ENCODE results near the gene HAUS8.

HAUS8 gene

GRCh38 chr19:17043744-17044143, 31.5 kb downstream of the HAUS8 start:
- Histone ChIP-seq H3K9me3 (ENCODE audit: control insufficient read depth in 5 of 5, low read length in 5 of 5) (no peaks in the 10 kb centered on the region), H3K36me3 (ENCODE audit: control insufficient read depth in 5 of 5, insufficient read depth in 5 of 5, low read length in 5 of 5) (peaks cover 0 to under 1% (median 0%) of the 10 kb centered on the region in 5 donors), H3K9ac (ENCODE audit: low read length in 5 of 5) (no peak overlapping the region), H3K4me1 (ENCODE audit: control insufficient read depth in 5 of 5, insufficient read depth in 5 of 5, low read length in 5 of 5) (peaks cover 0 to 14% (median 9%) of the 10 kb centered on the region in 5 donors), H3K27ac (ENCODE audit: low read depth, low read length) (no peak overlapping the region), H3K27me3 (ENCODE audit: control insufficient read depth in 5 of 5, insufficient read depth in 4 of 5, low read length in 5 of 5) (peaks cover 0 to 3% (median 0%) of the 10 kb centered on the region in 5 donors), H3K4me3 (ENCODE audit: low read depth in 1 of 5, low read length in 5 of 5) (no peak overlapping the region)

DNA sequence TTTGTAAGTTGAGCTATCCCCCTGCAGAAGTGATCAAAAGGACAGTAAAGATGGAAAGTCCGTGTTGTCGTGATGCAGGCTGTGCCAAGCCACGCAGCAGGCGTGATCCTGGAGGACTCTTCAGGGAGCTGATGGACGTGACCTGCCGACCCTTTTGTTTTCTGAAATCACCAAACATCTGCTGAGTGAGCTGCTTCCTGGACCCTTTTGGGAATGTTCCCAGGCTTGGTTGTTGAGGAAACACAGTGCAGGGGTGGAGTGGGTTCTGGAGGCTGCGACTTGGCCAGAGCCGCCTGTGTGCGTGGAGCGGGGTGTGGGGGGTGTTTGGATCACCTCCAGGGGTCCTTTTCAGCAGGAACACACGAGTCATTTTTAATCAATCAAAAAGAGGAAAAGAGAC, 33.3 kb downstream of the HAUS8 start:
- Histone ChIP-seq H3K27ac (ENCODE audit: low read depth, low read length) (no peak overlapping the region), H3K27me3 (ENCODE audit: control insufficient read depth in 5 of 5, insufficient read depth in 4 of 5, low read length in 5 of 5) (peaks cover 0 to 3% (median 3%) of the 10 kb centered on the region in 5 donors), H3K9me3 (ENCODE audit: control insufficient read depth in 5 of 5, low read length in 5 of 5) (no peaks in the 10 kb centered on the region), H3K9ac (ENCODE audit: low read length in 5 of 5) (no peak overlapping the region), H3K4me1 (ENCODE audit: control insufficient read depth in 5 of 5, insufficient read depth in 5 of 5, low read length in 5 of 5) (peaks cover 0 to 9% (median 0%) of the 10 kb centered on the region in 5 donors), H3K4me3 (ENCODE audit: low read depth in 1 of 5, low read length in 5 of 5) (no peak overlapping the region), H3K36me3 (ENCODE audit: control insufficient read depth in 5 of 5, insufficient read depth in 5 of 5, low read length in 5 of 5) (no peaks in the 10 kb centered on the region)

DNA sequence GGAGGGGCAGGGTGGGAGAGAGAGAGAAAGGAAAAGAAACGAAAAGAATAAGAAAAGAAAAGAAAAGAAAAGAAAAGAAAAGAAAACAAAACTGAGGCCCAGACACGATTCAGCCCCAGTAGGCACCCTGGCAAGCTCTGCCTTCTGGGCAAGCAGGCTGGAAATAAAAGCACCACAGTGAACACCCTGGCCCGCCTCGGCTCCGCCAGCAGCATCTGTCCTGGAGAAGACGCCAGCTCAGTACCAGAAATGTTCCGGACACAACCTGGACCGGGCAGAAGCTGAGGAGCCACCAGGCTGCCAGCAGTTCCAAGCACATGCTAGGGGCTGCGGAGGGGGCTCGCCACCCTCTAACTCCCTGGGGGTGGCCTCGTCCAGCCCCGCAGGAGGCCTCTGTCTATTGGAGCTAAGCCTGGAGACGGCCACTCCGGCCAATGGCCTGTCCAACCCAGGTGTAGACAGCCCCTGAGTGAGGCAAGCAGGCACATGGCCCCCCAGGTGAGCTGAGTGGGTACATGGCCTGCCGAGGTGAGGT, 37.2 kb downstream of the HAUS8 start:
- H3K4me3 ChIP-seq (ENCODE audit: low read depth in 1 of 5, low read length in 5 of 5), result no peak overlapping the region
- no peaks in the 10 kb centered on the region for H3K36me3 ChIP-seq (ENCODE audit: control insufficient read depth in 5 of 5, insufficient read depth in 5 of 5, low read length in 5 of 5)
- peaks cover 0 to 7% (median 0%) of the 10 kb centered on the region in 5 donors for H3K27me3 ChIP-seq (ENCODE audit: control insufficient read depth in 5 of 5, insufficient read depth in 4 of 5, low read length in 5 of 5)
- peaks cover 0 to 12% (median 7%) of the 10 kb centered on the region in 5 donors for H3K4me1 ChIP-seq (ENCODE audit: control insufficient read depth in 5 of 5, insufficient read depth in 5 of 5, low read length in 5 of 5)
- H3K9ac ChIP-seq (ENCODE audit: low read length in 5 of 5), result no peak overlapping the region
- H3K9me3 ChIP-seq (ENCODE audit: control insufficient read depth in 5 of 5, low read length in 5 of 5), result no peaks in the 10 kb centered on the region
- H3K27ac ChIP-seq (ENCODE audit: low read depth, low read length), result no peak overlapping the region

DNA sequence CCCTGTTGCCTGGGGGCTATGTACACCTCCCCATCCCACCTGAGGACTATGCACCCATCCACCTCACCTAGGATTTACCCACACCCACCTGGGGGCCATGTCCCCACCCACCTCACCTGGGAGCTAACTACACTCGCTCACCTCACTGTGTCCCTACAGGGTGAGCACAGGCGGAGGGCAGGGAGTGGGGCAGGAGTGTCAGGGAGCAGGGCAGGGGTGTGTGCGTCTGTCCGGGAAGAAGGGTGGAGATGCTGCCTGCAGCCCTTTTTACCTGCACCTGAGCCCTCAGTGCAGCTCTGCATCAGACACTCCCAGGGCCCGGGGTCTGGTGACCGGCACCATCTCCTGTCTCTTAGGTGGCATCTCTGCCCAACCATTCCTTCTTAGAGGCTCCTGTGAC, 38.1 kb downstream of the HAUS8 start:
- Histone ChIP-seq H3K36me3 (ENCODE audit: control insufficient read depth in 5 of 5, insufficient read depth in 5 of 5, low read length in 5 of 5) (no peaks in the 10 kb centered on the region), H3K4me1 (ENCODE audit: control insufficient read depth in 5 of 5, insufficient read depth in 5 of 5, low read length in 5 of 5) (peaks cover 0 to 11% (median 7%) of the 10 kb centered on the region in 5 donors), H3K27me3 (ENCODE audit: control insufficient read depth in 5 of 5, insufficient read depth in 4 of 5, low read length in 5 of 5) (peaks cover 0 to 7% (median 0%) of the 10 kb centered on the region in 5 donors), H3K27ac (ENCODE audit: low read depth, low read length) (no peak overlapping the region), H3K4me3 (ENCODE audit: low read depth in 1 of 5, low read length in 5 of 5) (no peak overlapping the region), H3K9me3 (ENCODE audit: control insufficient read depth in 5 of 5, low read length in 5 of 5) (no peaks in the 10 kb centered on the region), H3K9ac (ENCODE audit: low read length in 5 of 5) (no peak overlapping the region)

DNA sequence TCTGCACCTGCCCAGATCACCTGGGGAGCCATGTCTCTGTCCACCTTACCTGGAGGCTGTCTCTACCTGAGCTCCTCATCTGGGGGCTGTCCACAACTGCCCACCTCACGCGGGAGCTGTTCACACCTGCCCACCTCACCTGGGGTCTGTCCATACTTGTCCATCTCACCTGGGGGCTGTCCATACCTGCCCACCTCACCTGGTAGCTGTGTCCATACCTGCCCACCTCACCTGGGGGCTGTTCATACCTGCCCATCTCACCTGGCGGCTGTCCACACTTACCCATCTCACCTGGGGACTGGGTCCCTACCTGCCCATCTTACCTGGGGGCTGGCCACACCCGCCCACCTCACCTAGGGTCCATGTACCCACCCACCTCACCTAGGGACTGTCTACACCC, 38.6 kb downstream of the HAUS8 start:
- Histone ChIP-seq H3K9ac (ENCODE audit: low read length in 5 of 5) (no peak overlapping the region), H3K36me3 (ENCODE audit: control insufficient read depth in 5 of 5, insufficient read depth in 5 of 5, low read length in 5 of 5) (no peaks in the 10 kb centered on the region), H3K9me3 (ENCODE audit: control insufficient read depth in 5 of 5, low read length in 5 of 5) (no peaks in the 10 kb centered on the region), H3K27ac (ENCODE audit: low read depth, low read length) (no peak overlapping the region), H3K4me1 (ENCODE audit: control insufficient read depth in 5 of 5, insufficient read depth in 5 of 5, low read length in 5 of 5) (peaks cover 0 to 7% (median 2%) of the 10 kb centered on the region in 5 donors), H3K4me3 (ENCODE audit: low read depth in 1 of 5, low read length in 5 of 5) (no peak overlapping the region), H3K27me3 (ENCODE audit: control insufficient read depth in 5 of 5, insufficient read depth in 4 of 5, low read length in 5 of 5) (peaks cover 0 to 7% (median 0%) of the 10 kb centered on the region in 5 donors)

DNA sequence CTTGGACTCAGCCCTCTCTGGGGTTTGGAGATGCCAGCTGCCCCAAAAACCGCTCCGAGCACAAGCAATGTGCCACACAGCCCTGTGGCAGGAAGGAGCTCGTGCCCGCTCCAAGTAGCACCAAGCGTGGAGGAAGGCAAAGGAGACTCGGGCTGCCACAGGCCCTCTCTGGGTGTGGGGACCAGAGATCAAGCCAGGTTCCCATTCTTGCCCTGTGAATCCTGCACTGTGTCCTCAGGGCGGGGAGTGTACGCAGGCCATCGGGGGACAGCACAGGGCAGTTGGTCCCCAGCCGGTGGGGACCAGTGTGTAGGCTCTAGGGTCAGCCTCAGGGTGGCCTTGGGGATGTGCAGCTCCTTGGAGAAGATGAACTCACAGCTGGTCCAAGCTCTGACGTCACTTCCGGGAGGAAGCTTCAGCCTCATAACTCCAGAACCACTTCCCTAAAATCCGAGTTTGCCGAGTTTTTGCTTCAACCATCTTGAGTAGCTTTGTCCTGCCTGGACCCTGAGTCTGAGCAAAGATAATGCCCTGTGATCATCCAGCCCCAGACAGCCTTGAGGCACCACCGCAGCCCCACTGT, 39.3 kb downstream of the HAUS8 start:
- Histone ChIP-seq H3K9ac (ENCODE audit: low read length in 5 of 5) (no peak overlapping the region), H3K36me3 (ENCODE audit: control insufficient read depth in 5 of 5, insufficient read depth in 5 of 5, low read length in 5 of 5) (no peaks in the 10 kb centered on the region), H3K4me1 (ENCODE audit: control insufficient read depth in 5 of 5, insufficient read depth in 5 of 5, low read length in 5 of 5) (peaks cover 0 to 7% (median 0%) of the 10 kb centered on the region in 5 donors), H3K4me3 (ENCODE audit: low read depth in 1 of 5, low read length in 5 of 5) (no peak overlapping the region), H3K9me3 (ENCODE audit: control insufficient read depth in 5 of 5, low read length in 5 of 5) (no peaks in the 10 kb centered on the region), H3K27me3 (ENCODE audit: control insufficient read depth in 5 of 5, insufficient read depth in 4 of 5, low read length in 5 of 5) (peaks cover 0 to 7% (median 0%) of the 10 kb centered on the region in 5 donors), H3K27ac (ENCODE audit: low read depth, low read length) (no peak overlapping the region)

DNA sequence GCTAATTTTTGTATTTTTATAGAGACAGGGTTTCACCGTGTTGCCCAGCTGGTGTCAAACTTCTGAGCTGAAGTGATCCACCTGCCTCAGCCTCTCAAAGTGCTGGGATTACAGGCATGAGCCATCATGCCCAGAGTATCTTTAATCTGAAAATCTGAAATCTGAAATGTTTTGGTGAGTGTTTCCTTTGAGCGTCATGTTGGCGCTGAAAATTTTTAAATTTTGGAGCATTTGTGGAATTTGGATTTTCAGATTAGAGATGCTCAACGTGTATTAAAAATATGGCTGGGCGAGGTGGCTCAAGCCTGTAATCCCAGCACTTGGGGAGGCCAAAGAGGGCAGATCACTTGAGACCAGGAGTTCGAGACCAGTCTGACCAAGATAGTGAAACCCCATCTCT, 43.5 kb downstream of the HAUS8 start:
- Histone ChIP-seq H3K4me1 (ENCODE audit: control insufficient read depth in 5 of 5, insufficient read depth in 5 of 5, low read length in 5 of 5) (peaks cover 0 to 7% (median 0%) of the 10 kb centered on the region in 5 donors), H3K4me3 (ENCODE audit: low read depth in 1 of 5, low read length in 5 of 5) (no peak overlapping the region), H3K27me3 (ENCODE audit: control insufficient read depth in 5 of 5, insufficient read depth in 4 of 5, low read length in 5 of 5) (peaks cover 3 to 23% (median 14%) of the 10 kb centered on the region in 5 donors), H3K36me3 (ENCODE audit: control insufficient read depth in 5 of 5, insufficient read depth in 5 of 5, low read length in 5 of 5) (no peaks in the 10 kb centered on the region), H3K9ac (ENCODE audit: low read length in 5 of 5) (no peak overlapping the region), H3K27ac (ENCODE audit: low read depth, low read length) (no peak overlapping the region), H3K9me3 (ENCODE audit: control insufficient read depth in 5 of 5, low read length in 5 of 5) (no peaks in the 10 kb centered on the region)

GRCh38 chr19:17027535-17027975, 47.7 kb downstream of the HAUS8 start:
- H3K9me3 ChIP-seq (ENCODE audit: control insufficient read depth in 5 of 5, low read length in 5 of 5), result peaks cover 0 to 21% (median 14%) of the 10 kb centered on the region in 5 donors
- peaks cover 15 to 33% (median 26%) of the 10 kb centered on the region in 5 donors for H3K27me3 ChIP-seq (ENCODE audit: control insufficient read depth in 5 of 5, insufficient read depth in 4 of 5, low read length in 5 of 5)
- no peak overlapping the region for H3K27ac ChIP-seq (ENCODE audit: low read depth, low read length)
- H3K4me1 ChIP-seq (ENCODE audit: control insufficient read depth in 5 of 5, insufficient read depth in 5 of 5, low read length in 5 of 5), result peaks cover 0 to 8% (median 7%) of the 10 kb centered on the region in 5 donors
- no peaks in the 10 kb centered on the region for H3K36me3 ChIP-seq (ENCODE audit: control insufficient read depth in 5 of 5, insufficient read depth in 5 of 5, low read length in 5 of 5)
- H3K4me3 ChIP-seq (ENCODE audit: low read depth in 1 of 5, low read length in 5 of 5), result no peak overlapping the region
- H3K9ac ChIP-seq (ENCODE audit: low read length in 5 of 5), result no peak overlapping the region

DNA sequence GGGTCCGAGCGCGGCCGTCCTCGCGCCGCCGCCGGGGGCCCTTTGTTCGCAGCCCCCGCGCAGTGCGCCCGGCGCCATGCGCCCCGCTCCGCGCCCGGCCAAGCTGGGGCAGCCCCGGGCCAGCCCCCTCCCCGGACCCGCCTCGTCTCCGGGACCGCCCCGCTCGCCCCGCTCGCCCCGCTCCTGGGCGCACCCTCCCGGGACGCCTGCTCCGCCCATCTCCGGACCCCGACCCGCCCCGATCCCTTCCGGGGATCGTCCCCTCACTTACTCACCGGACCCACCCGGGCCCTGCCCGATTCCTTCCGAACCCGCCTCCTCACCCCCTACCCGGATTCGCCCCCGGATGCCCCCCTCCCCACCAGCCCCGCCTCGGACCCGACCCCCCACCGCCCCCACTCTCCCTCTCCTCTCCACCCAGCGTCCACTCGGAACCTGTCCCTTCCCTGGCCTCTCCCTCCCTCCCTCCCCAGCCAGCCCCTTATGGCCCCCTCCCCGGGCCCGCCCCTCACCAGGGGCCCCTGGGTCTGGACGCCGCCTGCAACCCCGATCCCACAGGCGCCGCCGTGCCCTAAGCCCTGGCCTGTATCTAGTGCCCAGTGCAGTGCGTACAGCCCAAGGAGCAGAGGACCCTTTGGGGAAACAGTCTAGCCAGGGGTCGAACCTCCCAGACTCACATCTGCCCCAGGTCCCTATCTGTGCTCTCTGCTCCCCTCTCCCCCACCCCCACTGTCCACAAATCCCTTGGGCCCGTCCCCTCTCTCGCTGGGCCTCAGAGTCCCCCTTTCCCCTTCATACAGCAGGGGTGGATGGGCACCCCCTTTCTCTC, 48.3 kb downstream of the HAUS8 start, which contains the start of gene CPAMD8:
Gene CPAMD8, minus strand, starts transcription at position 105 of the 829 bp plus-strand sequence. CDS start 168 bp downstream, outside the sequence.
- H3K36me3 ChIP-seq (ENCODE audit: control insufficient read depth in 5 of 5, insufficient read depth in 5 of 5, low read length in 5 of 5), result no peaks in the 10 kb centered on the region
- peaks cover 0 to 21% (median 14%) of the 10 kb centered on the region in 5 donors for H3K9me3 ChIP-seq (ENCODE audit: control insufficient read depth in 5 of 5, low read length in 5 of 5)
- no peak within 1 kb of the TSS for H3K9ac ChIP-seq (ENCODE audit: low read length in 5 of 5)
- H3K27me3 ChIP-seq (ENCODE audit: control insufficient read depth in 5 of 5, insufficient read depth in 4 of 5, low read length in 5 of 5), result peaks cover 15 to 33% (median 26%) of the 10 kb centered on the region in 5 donors
- H3K4me3 ChIP-seq (ENCODE audit: low read depth in 1 of 5, low read length in 5 of 5), result peak within 1 kb of the TSS in 3 of 5 donors; percentile 25 to 54 (median 46)
- H3K27ac ChIP-seq (ENCODE audit: low read depth, low read length), result no peak within 1 kb of the TSS
- H3K4me1 ChIP-seq (ENCODE audit: control insufficient read depth in 5 of 5, insufficient read depth in 5 of 5, low read length in 5 of 5), result peaks cover 0 to 13% (median 8%) of the 10 kb centered on the region in 5 donors
